ENCODE measurements around the gene AMBRA1. TPM values are rescaled to one million over a fixed set of nuclear protein-coding genes. Genes with fewer than 3 reads are reported as not detected.

The AMBRA1 gene
- polyA plus RNA-seq, 1 donor from 2014 or later = 34.5 TPM

DNA sequence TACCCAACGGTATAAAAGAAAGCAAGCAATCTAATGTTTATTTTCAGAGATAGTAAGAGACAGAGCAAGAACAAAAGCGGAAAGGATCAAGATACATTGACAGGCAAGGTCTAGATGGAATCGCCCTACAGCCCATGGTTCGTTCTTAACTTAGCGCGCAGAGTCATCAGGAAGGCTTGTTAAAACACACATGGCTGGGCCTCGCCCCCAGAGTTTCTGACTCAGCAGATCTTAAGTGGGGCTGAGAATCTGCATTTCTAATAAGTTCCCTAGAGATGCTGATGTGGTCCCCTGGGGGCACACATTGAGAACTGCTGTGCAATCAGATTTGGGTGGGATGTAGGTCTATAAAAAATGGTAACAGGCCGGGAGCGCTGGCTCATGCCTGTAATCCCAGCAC lies 166.5 kb downstream of the AMBRA1 start:
- no peak overlapping the region for H3K27ac ChIP-seq (ENCODE audit: low read length)
- H2AFZ ChIP-seq (ENCODE audit: low read depth, low read length) = no peak overlapping the region
- TF ChIP-seq EP300 (conservative IDR thresholded peaks at IDR 0.05; ENCODE audit: poor library complexity, severe bottlenecking) = no peak
- no peak for TF ChIP-seq POLR2AphosphoS5 (IDR thresholded peaks at IDR 0.05)
- TF ChIP-seq TAF1 (IDR thresholded peaks at IDR 0.05; ENCODE audit: low read depth) = no peak
- no peak for TF ChIP-seq SMC3 (conservative IDR thresholded peaks at IDR 0.05; ENCODE audit: poor library complexity)
- no peak for TF ChIP-seq MXI1 (conservative IDR thresholded peaks at IDR 0.05; ENCODE audit: poor library complexity, severe bottlenecking)
- TF ChIP-seq, protein P1, sequence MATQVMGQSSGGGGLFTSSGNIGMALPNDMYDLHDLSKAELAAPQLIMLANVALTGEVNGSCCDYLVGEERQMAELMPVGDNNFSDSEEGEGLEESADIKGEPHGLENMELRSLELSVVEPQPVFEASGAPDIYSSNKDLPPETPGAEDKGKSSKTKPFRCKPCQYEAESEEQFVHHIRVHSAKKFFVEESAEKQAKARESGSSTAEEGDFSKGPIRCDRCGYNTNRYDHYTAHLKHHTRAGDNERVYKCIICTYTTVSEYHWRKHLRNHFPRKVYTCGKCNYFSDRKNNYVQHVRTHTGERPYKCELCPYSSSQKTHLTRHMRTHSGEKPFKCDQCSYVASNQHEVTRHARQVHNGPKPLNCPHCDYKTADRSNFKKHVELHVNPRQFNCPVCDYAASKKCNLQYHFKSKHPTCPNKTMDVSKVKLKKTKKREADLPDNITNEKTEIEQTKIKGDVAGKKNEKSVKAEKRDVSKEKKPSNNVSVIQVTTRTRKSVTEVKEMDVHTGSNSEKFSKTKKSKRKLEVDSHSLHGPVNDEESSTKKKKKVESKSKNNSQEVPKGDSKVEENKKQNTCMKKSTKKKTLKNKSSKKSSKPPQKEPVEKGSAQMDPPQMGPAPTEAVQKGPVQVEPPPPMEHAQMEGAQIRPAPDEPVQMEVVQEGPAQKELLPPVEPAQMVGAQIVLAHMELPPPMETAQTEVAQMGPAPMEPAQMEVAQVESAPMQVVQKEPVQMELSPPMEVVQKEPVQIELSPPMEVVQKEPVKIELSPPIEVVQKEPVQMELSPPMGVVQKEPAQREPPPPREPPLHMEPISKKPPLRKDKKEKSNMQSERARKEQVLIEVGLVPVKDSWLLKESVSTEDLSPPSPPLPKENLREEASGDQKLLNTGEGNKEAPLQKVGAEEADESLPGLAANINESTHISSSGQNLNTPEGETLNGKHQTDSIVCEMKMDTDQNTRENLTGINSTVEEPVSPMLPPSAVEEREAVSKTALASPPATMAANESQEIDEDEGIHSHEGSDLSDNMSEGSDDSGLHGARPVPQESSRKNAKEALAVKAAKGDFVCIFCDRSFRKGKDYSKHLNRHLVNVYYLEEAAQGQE (IDR thresholded peaks at IDR 0.05; ENCODE audit: borderline replicate concordance) = no peak
- TF ChIP-seq EZH2 (IDR thresholded peaks at IDR 0.05; ENCODE audit: borderline replicate concordance, insufficient read depth, low read length, poor library complexity, severe bottlenecking) = no peak
- no peak overlapping the region for H3K4me2 ChIP-seq (ENCODE audit: low read length)
- H3K9me3 ChIP-seq (ENCODE audit: low read length) = no peaks in the 10 kb centered on the region
- no peaks in the 10 kb centered on the region for H3K27me3 ChIP-seq (ENCODE audit: insufficient read depth, low read depth, low read length)
- no peaks in the 10 kb centered on the region for H3K36me3 ChIP-seq (ENCODE audit: insufficient read depth, low read length)
- no peak overlapping the region for H3K9ac ChIP-seq (ENCODE audit: low read length)
- H3K9me2 ChIP-seq (ENCODE audit: insufficient read depth, low read length) = no peaks in the 10 kb centered on the region
- no peaks in the 10 kb centered on the region for H3K79me2 ChIP-seq (replicated peaks; ENCODE audit: insufficient read depth, low read length)
- no peaks in the 10 kb centered on the region for H3F3A ChIP-seq (ENCODE audit: insufficient read depth, low read length, poor library complexity, severe bottlenecking)
- no peak overlapping the region for H3K4me3 ChIP-seq (ENCODE audit: low read length)
- H4K20me1 ChIP-seq (ENCODE audit: insufficient read depth) = no peaks in the 10 kb centered on the region

DNA sequence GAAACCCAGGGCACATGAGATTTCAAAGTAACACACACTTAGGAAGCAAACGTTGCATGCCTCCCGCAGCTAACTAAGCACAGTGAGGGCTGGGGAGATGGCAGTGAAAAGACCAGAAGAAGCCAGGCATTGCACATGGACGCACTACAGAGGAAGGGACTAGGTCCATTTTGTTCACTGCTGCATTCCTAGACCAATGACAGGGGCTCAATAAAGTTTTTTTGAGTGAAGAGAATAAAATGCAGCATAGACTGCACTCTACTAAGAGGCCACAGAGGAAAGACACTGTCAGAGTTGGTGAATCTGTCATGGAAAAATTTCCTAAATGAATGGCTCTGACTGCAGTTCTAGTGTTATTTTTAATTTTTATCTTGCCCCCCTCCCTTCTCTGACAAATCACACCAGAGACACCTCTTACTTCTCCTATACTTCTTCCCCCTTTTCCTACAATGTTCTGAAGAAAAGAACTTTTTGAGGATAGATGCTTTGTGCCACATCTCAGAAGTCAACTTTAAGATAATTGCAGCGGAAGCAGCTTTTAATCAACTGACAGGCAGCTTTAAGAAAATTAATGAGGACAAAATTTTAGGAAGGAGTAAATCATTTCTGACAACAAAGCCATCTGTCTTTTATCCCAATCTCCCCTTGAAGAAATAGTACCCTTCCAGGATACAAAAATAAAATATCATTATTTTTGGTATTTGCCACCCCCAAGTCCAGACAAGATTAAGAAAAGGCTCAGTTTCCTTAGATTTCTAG lies 167.4 kb downstream of the AMBRA1 start:
- H3K4me2 ChIP-seq (ENCODE audit: low read length) = no peak overlapping the region
- no peaks in the 10 kb centered on the region for H3K9me2 ChIP-seq (ENCODE audit: insufficient read depth, low read length)
- no peaks in the 10 kb centered on the region for H3K36me3 ChIP-seq (ENCODE audit: insufficient read depth, low read length)
- TF ChIP-seq, protein P1 (IDR thresholded peaks at IDR 0.05; ENCODE audit: borderline replicate concordance) = no peak
- no peaks in the 10 kb centered on the region for H3K9me3 ChIP-seq (ENCODE audit: low read length)
- no peak overlapping the region for H2AFZ ChIP-seq (ENCODE audit: low read depth, low read length)
- no peak overlapping the region for H3K4me3 ChIP-seq (ENCODE audit: low read length)
- H3K79me2 ChIP-seq (replicated peaks; ENCODE audit: insufficient read depth, low read length) = no peaks in the 10 kb centered on the region
- no peaks in the 10 kb centered on the region for H4K20me1 ChIP-seq (ENCODE audit: insufficient read depth)
- H3F3A ChIP-seq (ENCODE audit: insufficient read depth, low read length, poor library complexity, severe bottlenecking) = no peaks in the 10 kb centered on the region
- H3K9ac ChIP-seq (ENCODE audit: low read length) = no peak overlapping the region
- H3K27me3 ChIP-seq (ENCODE audit: insufficient read depth, low read depth, low read length) = no peaks in the 10 kb centered on the region
- H3K27ac ChIP-seq (ENCODE audit: low read length) = no peak overlapping the region

Data from neural cell (in vitro differentiated cells).